Activated effector memory CD4-positive, alpha-beta T cell treated with Interleukin-2 at 50 U/mL for 16 hours (primary cell): Measurements from ENCODE around the gene PCP2.

Experiments used
- DNase-seq: peaks from one replicate; pipeline ENCODE4 v3.0.0-alpha.2; 2020

The PCP2 gene

DNA sequence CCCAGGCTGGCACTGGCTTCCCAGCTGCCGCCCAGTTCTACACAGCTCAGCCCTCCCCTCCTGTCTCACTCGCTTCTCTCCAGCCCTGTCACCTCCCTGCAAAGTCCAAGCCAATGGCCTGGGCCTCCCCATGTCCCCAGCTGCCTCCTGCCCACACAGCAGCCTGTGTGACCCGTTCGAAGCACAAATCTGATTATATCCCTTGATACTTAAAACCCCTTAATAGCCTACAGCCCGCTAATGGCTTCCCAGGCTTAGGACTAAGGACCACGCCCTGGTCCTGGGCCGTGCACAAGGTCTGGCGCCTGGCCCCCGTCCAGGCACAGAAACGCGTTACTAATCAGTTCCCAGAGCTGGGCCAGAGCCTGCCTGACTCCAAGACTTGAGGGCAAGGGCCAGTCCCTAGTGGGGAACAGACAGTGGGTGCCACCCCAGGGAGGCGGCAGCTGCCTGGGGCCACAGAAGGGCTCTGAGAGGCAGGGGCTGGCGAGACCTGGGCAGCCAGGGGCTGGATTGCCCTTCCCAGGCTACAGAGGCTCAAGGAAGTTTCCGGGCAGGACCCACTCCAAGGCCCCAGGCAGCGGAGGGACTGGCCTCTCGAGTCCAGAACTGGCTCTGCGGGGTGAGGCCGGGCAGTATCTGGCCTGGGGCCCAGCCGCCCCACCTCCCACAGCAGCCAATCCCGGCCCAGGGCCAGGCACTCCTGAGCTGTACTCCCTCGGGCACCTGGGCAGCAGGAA lies 14.6 kb downstream of the PCP2 start:
- no peak for DNase-seq

DNA sequence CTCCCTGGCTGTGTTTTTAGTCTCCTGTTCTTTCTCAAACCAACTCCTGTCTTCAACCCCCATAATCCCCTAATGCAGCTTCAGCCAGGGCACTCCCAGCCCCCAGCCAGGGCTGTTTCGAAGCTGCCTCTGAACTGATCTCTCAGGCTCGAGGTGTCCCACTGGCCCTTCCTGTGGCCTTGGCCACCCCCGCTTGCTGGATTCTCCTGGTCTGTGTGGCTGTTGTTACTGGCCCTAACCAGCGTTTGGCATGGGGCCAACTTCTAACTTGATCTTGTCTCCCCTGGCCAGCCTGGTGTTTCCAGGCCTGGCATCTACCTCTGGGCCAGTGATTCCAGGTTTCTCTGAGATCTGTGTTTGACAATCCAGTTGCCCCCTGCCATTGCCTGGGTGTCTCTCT lies 15.2 kb downstream of the PCP2 start:
- DNase-seq = no peak

DNA sequence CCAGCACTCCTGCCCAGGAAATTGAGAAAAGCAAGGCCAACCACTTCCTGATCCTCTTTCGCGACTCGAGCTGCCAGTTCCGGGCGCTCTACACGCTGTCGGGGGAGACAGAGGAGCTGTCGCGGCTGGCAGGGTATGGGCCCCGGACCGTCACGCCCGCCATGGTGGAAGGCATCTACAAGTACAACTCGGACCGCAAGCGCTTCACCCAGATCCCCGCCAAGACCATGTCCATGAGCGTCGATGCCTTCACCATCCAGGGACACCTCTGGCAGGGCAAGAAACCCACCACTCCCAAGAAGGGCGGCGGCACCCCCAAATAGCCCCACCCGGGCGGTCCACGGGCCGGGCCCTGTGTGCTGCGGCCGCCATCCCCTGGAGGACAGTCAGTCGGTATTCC lies 15.8 kb downstream of the PCP2 start:
- DNase-seq = no peak

DNA sequence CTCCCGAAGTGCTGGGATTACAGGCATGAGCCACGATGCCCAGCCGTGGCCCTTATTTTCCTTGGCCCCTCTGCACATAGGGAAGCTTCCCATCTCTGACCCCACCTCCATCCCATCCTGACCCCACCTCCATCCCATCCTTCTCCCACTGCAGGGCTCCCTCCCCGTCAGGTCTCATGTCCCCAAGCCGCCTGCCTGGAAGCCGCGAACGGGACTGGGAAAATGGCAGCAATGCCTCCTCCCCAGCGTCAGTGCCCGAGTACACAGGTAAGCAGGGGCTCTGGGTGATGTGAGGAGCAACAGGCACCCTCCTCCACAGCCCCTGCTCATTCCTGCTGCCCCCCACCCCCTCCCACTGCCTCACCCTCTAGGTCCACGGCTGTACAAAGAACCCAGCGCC lies 16.3 kb downstream of the PCP2 start:
- DNase-seq = no peak

DNA sequence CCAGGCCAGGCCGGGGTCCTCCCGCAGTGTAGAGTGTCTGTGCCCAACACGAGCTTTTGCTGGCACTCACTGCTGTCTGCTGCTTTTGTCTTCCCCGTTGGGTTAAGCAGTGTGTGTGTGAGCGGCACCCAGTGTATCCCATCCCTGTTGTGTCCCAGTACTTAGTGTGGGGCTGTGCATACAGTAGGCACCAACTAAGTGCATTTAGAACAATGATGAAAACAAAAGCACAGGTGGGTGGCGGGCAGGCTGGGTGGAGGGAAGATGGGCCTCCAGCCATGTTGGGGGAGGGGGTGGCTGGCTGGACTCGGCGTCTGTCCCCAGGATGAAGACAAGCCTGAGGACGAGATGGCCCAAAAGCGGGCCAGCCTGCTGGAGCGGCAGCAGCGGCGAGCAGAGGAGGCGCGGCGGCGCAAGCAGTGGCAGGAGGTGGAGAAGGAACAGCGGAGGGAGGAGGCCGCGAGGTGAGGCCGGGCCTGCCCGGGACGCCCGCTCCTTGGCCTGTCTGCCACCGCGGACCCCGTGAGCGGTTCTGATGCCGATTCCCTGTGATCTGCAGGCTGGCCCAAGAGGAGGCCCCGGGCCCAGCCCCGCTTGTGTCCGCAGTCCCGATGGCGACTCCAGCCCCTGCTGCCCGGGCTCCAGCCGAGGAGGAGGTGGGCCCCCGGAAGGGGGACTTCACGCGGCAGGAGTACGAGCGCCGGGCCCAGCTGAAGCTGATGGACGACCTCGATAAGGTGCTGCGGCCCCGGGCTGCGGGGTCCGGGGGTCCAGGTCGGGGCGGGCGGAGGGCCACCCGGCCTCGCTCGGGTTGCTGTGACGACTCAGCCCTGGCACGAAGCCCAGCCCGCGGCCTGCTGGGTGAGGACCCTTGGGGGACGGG lies 18.4 kb downstream of the PCP2 start:
- DNase-seq = no peak

DNA sequence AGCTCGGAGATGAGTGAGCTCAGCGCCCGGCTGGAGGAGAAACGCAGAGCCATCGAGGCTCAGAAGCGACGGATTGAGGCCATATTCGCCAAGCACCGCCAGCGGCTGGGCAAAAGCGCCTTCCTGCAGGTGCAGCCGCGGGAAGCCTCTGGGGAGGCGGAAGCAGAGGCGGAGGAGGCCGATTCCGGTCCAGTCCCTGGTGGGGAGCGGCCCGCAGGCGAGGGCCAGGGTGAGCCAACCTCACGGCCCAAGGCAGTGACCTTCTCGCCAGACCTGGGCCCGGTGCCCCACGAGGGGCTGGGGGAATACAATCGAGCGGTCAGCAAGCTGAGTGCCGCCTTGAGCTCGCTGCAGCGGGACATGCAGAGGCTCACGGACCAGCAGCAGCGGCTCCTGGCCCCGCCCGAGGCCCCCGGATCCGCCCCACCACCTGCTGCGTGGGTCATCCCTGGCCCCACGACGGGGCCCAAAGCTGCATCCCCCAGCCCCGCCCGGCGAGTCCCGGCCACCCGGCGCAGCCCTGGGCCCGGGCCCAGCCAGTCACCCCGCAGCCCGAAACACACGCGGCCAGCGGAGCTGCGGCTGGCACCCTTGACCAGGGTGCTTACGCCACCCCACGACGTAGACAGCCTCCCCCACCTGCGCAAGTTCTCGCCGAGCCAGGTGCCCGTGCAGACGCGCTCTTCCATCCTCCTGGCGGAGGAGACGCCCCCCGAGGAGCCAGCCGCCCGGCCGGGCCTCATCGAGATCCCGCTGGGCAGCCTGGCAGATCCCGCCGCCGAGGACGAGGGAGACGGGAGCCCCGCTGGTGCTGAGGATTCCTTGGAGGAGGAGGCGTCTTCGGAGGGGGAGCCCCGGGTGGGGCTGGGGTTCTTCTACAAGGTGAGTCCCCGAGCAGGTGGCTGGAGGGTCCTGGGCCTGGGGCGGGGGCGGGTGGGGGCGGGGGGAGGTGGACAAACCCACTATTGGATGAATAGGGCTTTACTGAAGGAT lies 20.9 kb downstream of the PCP2 start:
- DNase-seq = no peak

DNA sequence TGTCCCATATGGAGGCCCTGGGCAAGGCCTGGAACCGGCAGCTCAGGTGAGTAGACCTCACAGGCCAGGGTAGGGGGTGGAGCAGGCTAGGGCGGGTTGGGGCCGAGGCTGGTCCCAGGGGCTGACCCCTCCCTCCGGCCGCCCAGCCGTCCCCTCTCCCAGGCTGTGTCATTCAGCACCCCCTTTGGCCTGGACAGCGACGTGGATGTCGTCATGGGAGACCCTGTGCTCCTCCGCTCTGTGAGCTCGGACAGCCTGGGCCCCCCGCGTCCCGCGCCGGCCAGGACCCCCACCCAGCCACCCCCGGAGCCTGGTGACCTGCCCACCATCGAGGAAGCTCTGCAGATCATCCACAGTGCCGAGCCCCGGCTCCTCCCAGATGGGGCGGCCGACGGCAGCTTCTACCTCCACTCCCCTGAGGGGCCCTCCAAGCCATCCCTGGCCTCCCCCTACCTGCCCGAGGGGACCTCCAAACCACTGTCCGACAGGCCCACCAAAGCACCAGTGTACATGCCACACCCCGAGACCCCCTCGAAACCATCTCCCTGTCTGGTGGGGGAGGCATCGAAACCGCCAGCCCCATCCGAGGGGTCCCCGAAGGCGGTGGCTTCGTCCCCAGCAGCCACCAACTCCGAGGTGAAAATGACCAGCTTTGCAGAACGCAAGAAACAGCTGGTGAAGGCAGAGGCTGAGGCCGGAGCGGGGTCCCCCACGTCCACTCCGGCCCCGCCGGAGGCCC lies 21.8 kb downstream of the PCP2 start:
- DNase-seq = no peak

DNA sequence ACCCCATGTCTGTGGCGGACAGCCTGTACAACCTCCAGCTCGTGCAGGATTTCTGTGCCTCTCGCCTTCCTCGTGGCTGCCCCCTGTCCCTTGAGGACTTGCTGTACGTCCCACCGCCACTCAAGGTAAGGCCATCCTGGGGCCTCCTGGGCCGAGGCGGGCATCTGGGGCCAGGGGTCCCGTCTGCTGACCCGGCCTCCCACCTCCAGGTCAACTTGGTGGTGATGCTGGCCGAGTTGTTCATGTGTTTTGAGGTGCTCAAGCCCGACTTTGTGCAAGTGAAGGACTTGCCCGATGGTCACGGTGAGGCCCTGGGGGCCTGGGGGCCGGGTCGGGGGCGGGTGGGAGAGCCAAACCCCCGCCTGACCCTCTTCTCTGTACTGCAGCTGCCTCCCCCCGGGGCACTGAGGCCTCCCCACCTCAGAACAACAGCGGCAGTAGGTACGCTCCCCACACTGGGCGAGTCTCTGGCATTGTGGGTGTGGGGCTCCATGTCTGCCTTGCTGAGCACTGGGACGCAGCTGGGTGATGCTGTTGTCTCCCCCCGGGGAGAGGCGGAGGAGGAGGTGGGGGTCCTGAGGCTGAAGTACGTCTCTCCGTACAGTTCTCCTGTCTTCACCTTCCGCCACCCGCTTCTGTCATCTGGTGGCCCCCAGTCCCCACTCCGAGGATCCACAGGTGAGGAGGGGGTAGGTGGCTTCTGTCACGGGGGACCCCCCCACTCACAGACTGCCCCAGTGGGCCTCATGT lies 22.9 kb downstream of the PCP2 start:
- no peak for DNase-seq

DNA sequence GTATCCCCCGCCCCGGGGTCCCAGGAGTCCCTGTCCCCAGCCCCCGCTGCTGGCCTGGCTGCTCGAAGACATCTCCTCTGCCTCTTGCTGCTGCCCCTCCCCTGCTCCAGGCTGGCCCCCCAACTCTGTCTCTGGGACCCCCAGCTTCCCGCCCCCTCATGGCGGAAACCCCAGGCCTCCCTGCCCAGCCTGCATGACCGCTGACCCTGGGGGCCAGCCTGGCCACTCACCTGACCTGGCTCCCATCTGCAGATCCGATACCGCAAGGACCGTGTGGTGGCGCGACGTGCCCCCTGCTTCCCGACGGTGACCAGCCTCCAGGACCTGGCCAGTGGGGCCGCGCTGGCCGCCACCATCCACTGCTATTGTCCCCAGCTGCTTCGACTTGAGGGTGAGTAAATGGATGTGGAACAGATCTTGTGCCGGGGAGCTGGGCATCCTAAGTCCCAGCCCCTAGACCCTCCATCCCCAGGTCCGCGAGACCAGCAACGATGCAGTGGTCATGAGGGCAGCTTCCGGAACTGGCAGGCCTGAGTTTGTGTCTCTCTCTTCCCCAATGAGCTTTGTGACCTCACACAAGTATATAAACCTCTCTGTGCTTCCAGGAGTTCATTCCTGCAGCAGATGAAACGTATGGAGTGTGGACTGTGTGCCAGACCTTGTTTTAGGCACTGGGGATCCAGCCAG lies 25.5 kb downstream of the PCP2 start:
- no peak for DNase-seq

DNA sequence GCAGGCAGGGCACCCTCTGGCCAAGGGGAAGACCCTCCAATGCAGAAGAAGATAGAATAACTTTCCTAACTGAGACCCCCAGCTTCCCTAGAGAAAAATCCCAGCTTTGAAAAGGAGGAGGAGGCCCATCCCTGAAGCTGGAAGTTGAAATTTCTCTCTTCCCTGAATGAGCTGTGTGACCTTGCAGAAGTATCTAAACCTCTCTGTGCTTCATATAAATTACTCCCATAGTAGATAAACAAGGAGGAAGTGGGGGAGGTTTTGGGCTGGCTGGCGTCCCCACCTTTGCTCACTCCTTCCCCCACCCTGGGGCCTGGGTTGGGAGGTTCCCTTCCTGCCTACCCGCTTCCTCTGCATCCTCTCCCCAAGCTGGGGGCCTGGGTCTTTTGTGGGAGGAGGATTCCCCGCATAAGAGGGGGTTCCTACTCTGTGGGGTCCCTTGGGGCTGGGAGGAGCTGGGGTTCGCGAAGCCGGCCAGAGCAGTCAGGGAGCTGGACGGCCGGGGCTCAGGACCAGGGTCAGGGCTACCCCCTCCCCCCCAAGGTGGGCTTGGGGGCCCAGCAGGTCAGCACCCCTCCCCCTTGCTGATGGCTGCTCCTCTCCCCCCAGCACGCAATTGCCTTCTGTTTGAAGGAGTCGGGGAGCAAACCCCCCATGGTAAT lies 26.2 kb downstream of the PCP2 start:
- DNase-seq = no peak

DNA sequence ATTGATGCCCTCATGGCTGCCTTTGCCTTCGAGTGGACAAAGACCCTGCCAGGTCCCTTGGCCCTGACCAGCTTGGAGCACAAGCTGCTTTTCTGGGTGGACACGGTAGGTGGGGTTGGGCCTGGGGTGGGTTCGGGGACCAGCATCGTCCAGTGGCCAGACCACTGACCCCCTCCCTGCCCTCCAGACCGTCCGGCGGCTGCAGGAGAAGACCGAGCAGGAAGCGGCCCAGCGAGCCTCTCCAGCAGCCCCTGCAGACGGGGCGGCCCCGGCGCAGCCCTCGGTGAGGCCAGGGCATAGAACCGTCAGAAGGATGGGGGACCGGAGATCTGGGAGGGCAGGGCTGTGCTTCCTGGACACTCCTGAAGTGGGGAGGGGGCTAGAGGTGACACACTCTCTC lies 27.2 kb downstream of the PCP2 start:
- DNase-seq = no peak

DNA sequence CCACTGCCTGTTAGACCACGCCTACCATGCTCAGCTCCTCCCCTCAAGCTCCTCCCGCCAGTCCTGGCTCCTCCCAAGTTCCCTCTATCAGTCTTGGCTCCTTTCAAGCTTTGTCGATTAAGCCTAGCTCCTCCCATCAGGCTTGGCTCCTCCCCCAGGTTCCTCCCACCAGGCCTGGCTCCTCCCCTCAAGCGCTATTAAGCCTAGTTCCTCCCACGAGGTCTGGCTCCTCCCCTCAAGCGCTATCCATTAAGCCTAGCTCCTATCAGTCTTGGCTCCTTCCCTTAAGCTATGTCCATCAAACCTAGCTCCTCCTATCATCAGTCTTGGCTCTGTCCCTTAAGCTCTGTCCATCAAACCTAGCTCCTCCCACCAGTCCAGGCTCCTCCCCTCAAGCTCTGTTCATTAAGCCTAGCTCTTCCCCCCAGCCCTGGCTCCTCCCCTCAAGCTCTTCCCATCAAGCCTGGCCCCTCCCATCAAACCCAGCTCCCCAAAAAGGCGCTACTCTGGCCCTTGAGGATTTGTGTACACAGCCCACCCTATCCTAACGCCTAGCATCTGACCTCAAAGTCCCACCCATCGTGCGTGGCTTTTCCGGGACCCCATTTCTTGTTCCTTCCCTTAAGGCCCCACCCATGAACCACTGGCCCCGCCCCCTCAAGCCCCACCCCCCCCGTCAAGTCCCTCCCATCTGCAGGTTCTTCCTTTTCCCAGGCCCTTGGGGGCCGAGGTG lies 27.9 kb downstream of the PCP2 start:
- no peak for DNase-seq

DNA sequence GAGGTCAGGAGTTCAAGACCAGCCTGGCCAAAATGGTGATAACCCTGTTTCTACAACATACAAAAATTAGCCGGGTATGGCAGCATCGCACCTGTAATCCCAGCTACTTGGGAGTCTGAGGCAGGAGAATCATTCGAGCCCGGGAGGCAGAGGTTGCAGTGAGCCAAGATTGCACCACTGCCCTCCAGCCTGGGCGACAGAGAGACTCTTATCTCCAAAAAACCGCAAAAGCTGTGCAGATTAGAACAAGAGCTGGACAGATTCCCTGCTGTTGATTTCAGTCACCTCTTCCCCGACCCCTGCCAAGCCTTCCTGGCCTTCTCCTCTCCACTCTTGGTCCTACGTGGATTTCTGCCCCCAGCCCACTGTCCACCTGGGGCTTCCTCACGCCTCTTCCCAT lies 29.6 kb downstream of the PCP2 start:
- DNase-seq = no peak

DNA sequence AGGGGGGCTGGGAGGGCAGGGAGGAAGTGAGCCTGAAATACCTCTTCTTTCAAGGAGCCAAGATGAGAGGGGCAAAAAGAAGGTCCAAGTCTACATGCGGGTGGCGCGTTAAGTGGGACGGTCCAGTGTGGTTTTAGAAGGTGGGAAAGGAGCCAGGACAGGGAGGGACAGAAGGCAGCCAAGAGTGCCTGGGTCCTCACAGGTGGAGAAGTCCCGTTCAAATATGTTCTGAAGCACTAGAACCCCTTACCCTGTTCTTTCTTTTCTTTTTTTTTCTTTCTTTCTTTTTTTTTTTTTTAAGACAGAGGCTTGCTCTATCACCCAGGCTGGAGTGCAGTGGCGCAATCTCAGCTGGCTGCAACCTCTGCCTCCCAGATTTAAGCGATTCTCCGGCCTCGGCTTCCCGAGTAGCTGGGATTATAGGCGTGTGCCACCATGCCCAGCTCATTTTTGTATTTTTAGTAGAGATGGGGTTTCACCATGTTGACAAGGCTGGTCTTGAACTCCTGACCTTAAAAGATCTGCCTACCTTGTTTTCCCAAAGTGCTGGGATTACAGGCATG lies 30.5 kb downstream of the PCP2 start:
- no peak for DNase-seq

DNA sequence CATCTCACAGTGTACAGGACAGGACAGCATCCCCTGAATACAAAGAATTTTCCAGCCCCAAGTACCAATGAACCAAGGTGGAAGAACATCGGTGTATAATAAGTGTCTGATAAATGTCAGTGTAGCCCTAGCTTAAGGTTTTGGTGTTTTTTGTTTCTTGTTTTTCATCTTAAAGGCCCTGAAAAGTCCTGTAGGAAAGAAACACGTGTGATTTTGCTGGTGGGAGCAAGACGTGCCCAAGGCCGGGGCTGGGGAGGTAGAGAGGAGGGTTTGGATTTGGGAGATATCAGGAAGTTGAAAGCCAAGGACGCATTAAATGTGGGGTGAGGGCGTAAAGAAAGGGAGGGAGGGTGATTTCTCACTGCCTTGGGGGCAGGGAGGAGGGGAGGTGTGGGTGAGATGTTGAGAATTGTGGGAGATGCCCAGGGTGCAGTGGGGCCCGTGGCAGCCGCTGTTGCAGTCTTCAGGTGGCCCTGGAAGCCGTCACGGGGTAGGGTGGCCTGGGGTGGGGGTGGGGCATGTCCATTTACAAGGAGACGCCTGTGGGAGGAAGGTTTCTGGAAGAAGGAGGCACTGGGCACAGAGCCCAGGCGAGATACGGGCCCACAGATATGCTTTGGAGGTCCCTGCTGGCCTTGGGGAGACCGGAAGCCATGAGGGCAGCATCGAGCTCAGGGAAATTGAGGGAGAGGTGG lies 31.1 kb downstream of the PCP2 start:
- DNase-seq = no peak

DNA sequence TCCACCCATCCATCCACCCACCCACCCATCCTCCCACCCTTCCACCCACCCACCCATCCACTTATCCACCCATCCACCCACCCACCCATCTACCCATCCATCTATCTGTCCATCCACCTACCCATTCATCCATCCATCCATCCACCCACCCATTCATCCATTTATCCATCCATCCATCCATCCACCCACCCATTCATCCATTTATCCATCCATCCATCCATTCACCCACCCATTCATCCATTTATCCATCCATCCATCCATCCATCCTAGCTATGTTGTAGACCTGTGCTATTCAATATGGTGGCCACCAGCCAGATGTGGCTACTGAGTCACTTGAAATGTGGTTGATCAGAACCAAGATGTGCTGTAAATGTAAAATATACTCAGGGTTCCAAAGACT lies 32.8 kb downstream of the PCP2 start:
- no peak for DNase-seq

DNA sequence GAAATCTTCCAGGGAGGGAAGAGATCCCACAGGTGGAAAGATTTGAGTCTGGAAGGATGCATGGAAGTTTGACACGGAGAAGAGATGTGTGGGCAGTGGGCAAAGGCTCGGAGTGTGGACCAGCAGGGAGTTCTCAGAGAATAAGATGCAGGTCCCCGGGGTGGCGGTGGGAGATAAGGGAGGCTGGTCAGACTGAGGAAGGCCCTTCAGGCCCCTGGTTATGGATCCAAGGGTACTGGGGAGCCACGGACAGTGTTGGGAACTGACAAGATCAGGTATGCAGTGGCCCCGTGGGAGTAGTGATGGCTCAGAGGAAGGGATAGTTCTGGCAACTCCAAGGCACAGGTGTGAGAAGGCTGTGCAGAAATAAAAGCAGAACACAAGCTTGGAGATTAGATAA lies 35.3 kb downstream of the PCP2 start:
- DNase-seq = no peak

DNA sequence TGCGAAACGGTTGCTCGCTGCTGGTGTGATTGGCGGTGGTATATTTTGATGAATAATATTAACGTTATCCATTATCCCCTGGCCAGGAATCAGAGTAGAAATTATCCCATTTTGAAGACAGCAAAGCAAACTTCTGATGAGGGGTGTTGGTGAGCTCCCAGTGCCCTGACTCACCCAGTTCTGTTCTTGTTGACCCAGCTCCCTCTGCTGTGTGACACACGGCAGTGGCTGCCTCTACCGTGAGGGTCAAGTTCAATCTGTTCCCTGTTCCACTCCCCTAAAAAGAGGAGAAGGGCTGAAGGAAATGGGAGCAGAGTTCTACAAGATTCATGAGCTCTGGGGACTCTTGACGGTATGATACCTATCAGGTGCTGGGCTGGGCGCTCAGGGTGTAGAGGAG lies 35.8 kb downstream of the PCP2 start:
- no peak for DNase-seq
